K562 (cell line): Measurements from ENCODE around the gene ARG1. TPM values are rescaled to one million over a fixed set of nuclear protein-coding genes. Genes with fewer than 3 reads are reported as not detected.
"Not testable (repeated sequence)": the region's sequence is repeated elsewhere in the genome, so short reads cannot be mapped to it uniquely, and the experiment has no call there.

Experiments
- ATAC-seq: fragments of 200-7000 bp; cut with Tn5 transposase; 3 replicates; pipeline ENCODE4 v1.9.1; 2020; ENCODE audit warnings: moderate library complexity
- BruUV-seq: library from RNA; stranded (reverse); fragments of 400-500 nt; replicated peaks from 2 replicates; lab custom pipeline; 2021; lab: Mats Ljungman, UMichigan
- CTCF ChIA-PET: fragments of 300-600 bp; formaldehyde crosslinking; extraction: SDS; loops from one replicate; lab custom pipeline; 2021; ENCODE audit warnings: low intra/inter-chr PET ratio; lab: Yijun Ruan, JAX
- POLR2A ChIA-PET: fragments of 300-600, 350-650 bp; sonication (Branson Sonifier 250); formaldehyde crosslinking; extraction: SDS; loops from one replicate; lab custom pipeline; 2021; ENCODE audit warnings: antibody characterized with exemption, inconsistent platforms; lab: Yijun Ruan, JAX
- DNase-seq, 4 experiments: peaks; one replicate each; pipeline versions ENCODE4 v3.0.0 to v3.0.0-alpha.2; 2011 to 2018; ENCODE audit warnings: low spot score in 3 of 4, mixed read lengths in 3 of 4; ENCODE audit errors: extremely low read depth in 1 of 4
- FAIRE-seq: peaks from 2 replicates; lab custom pipeline; 2011; peaks lifted over from hg19 to GRCh38; lab: Jason Lieb, UNC
- H2AFZ ChIP-seq: 2 replicates; pipeline ENCODE4 v1.6.0; 2011; ENCODE audit warnings: low read depth, low read length, control low read depth, inconsistent platforms
- H3K27ac ChIP-seq: fragments of 200-600 bp; 3 replicates; pipeline ENCODE4 v1.8.0; 2011; ENCODE audit warnings: low read depth, mild to moderate bottlenecking, control low read depth, inconsistent platforms, low read length, moderate library complexity, mixed read lengths; ENCODE audit errors: extremely low read depth
- H3K27me3 ChIP-seq, 2 experiments: fragments of 300-600 bp in 1 of 2; 2 replicates in 1 of 2; 3 replicates in 1 of 2; pipeline versions ENCODE4 v1.6.0 to v1.8.0; 2011; ENCODE audit warnings: inconsistent platforms in 2 of 2, low read length in 2 of 2, mild to moderate bottlenecking in 1 of 2, mixed read lengths in 1 of 2, moderate library complexity in 1 of 2; ENCODE audit not compliant: control insufficient read depth in 2 of 2, insufficient read depth in 2 of 2
- H3K36me3 ChIP-seq: fragments of 300-600 bp; 3 replicates; pipeline ENCODE4 v1.8.0; 2011; ENCODE audit warnings: mild to moderate bottlenecking, low read length, inconsistent platforms; ENCODE audit not compliant: control insufficient read depth, insufficient read depth
- H3K4me1 ChIP-seq, 2 experiments: fragments of 200-600 bp in 1 of 2; replicated peaks in 1 of 2; 2 replicates in 1 of 2; 3 replicates in 1 of 2; pipeline versions ENCODE4 v1.5.1 to v1.8.0; 2011; ENCODE audit warnings: inconsistent platforms in 2 of 2, low read length in 2 of 2, mild to moderate bottlenecking in 1 of 2, mixed read lengths in 1 of 2, moderate library complexity in 1 of 2; ENCODE audit not compliant: control insufficient read depth in 2 of 2, insufficient read depth in 2 of 2
- H3K4me2 ChIP-seq: 2 replicates; pipeline ENCODE4 v1.6.1; 2011; ENCODE audit warnings: low read length, control low read depth, inconsistent platforms, mixed read lengths; ENCODE audit not compliant: insufficient read depth
- H3K4me3 ChIP-seq: fragments of 200-600 bp; sonication (generic), shearing (Covaris generic); 2 replicates; pipeline ENCODE4 v1.5.1; 2016; ENCODE audit warnings: control low read depth, inconsistent platforms
- H3K79me2 ChIP-seq: fragments of 200-600 bp; 3 replicates; pipeline ENCODE4 v1.8.0; 2011; ENCODE audit warnings: low read length, inconsistent platforms; ENCODE audit not compliant: control insufficient read depth, insufficient read depth
- H3K9ac ChIP-seq, 2 experiments: 2 replicates each; pipeline versions ENCODE4 v1.6.0 to v1.6.1; 2011; ENCODE audit warnings: low read depth in 2 of 2, low read length in 2 of 2, control low read depth in 1 of 2, inconsistent platforms in 1 of 2, mild to moderate bottlenecking in 1 of 2, mixed read lengths in 1 of 2; ENCODE audit not compliant: insufficient read depth in 1 of 2
- H3K9me1 ChIP-seq: one replicate; pipeline ENCODE4 v1.6.0; 2011; ENCODE audit warnings: inconsistent platforms, mild to moderate bottlenecking, low read length, moderate library complexity; ENCODE audit not compliant: control insufficient read depth, insufficient read depth
- H3K9me3 ChIP-seq: replicated peaks from 2 replicates; pipeline ENCODE4 v1.5.1; 2011; ENCODE audit warnings: low read depth, low read length, inconsistent platforms; ENCODE audit not compliant: control insufficient read depth, insufficient read depth
- H4K20me1 ChIP-seq: replicated peaks from 2 replicates; pipeline ENCODE4 v1.6.1; 2011; ENCODE audit warnings: low read length, inconsistent platforms, mixed read lengths; ENCODE audit not compliant: control insufficient read depth, insufficient read depth
- CBX8 ChIP-seq: fragments of 200-600 bp; sonication (generic); IDR thresholded peaks from 2 replicates; pipeline ENCODE4 v1.6.1; 2012; ENCODE audit warnings: borderline replicate concordance, mixed run types, low read depth, mild to moderate bottlenecking, moderate library complexity, mixed read lengths, low read length, control low read depth, inconsistent platforms; ENCODE audit not compliant: poor library complexity, severe bottlenecking; ENCODE audit errors: extremely low read depth
- RBM34 ChIP-seq: fragments of 200-400 bp; formaldehyde crosslinking; IDR thresholded peaks from 2 replicates; pipeline ENCODE4 v1.6.1; 2018; ENCODE audit warnings: low read length, borderline replicate concordance; ENCODE audit not compliant: insufficient read depth
- XRCC4 ChIP-seq: IDR thresholded peaks from one replicate; pipeline ENCODE4 v1.6.1; 2011; ENCODE audit not compliant: insufficient read depth, insufficient read length; ENCODE audit errors: extremely low read depth
- WGBS: fragments of 100-300 bp; shearing (Covaris generic); methylation state at CpG from one replicate; pipeline ENCODE4 v1.1.6; 2016; ENCODE audit warnings: low coverage, mixed read lengths; ENCODE audit not compliant: insufficient coverage; ENCODE audit errors: missing lambda C conversion rate; 5-methylcytosine and 5-hydroxymethylcytosine counted together
- in situ Hi-C: fragments of 300-500 bp; cut with MboI; formaldehyde crosslinking; loops from 4 replicates; pipeline ENCODE4 v1.15.0; 2018; ENCODE audit warnings: inconsistent platforms, mixed read lengths
- intact Hi-C: fragments of 100-400 bp; cut with micrococcal nuclease; formaldehyde crosslinking; loops from 2 replicates; pipeline ENCODE4 v1.14.2; 2022
- polyA plus RNA-seq, 8 experiments: library from polyadenylated mRNA; depleted of rRNA in 4 of 8; stranded (reverse) in 5 of 8; unstranded in 3 of 8; fragments of >200 nt; fragmentation: Nextera tagmentation in 2 of 8; fragmentation: Illumina TruSeq in 1 of 8; extraction: Ambion mirVana in 2 of 8; extraction: Trizol in 1 of 8; gene quantifications; 2 replicates each; pipeline versions ENCODE4 v1.2.1 to v1.2.3, GENCODE V29; 2011 to 2014; ENCODE audit warnings: inconsistent platforms in 1 of 8, missing spikeins in 1 of 8
- total RNA-seq, 7 experiments: library from RNA; depleted of rRNA in 6 of 7; stranded (reverse); fragments of >200 nt in 6 of 7; fragmentation: Illumina TruSeq in 2 of 7; extraction: Trizol in 2 of 7; gene quantifications; 2 replicates each; pipeline versions ENCODE4 v1.2.1 to v1.2.3, GENCODE V29; 2011 to 2021; ENCODE audit warnings: low replicate concordance in 1 of 7
- TF ChIP-seq, protein P1 (sequence below): sonication (generic); formaldehyde crosslinking; IDR thresholded peaks from 2 replicates; pipeline ENCODE4 v1.8.0; 2022; ENCODE audit warnings: mild to moderate bottlenecking, low read depth, missing genetic modification reagents
- TF ChIP-seq, protein P2 (sequence below): fragments of 250-450 bp; sonication (Bioruptor Pico); IDR thresholded peaks from 2 replicates; pipeline ENCODE4 v1.4.0; 2020; ENCODE audit warnings: mild to moderate bottlenecking

ARG1 gene
- total and polyA plus RNA-seq, 9 of the 15 experiments (the other 6 are each of a cell fraction or from before 2014, with no cell fraction given) = 0.03 to 0.20 (median 0.08) TPM; not detected in 3

DNA sequence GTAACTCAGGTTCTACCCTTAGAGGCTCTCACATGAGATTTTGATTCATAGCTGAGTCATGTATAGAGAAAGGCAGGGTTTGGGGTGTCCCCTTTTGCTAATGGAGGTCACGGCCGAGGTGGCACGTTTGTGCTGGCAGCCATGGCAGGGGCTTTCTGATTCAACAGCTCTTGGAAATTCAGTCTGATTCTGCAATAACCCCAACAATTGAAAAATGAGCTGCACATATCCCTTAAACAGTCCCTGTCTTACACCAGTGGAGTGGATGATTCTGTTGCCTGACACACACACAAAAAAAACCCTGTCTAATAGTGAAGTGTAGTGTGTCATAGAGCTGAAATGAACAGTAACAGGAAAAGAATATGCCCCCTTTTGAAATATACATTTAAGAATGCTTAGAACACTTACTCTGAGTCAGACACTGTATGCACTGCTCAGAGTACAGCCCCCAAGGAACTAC, 40.4 kb upstream of the ARG1 start (continued):
- TF ChIP-seq XRCC4 (no peak), CBX8 (no peak)

GRCh38 chr6:131538615-131539014, 34.4 kb upstream of the ARG1 start:
- WGBS = 4% methylated on average over 4 of the region's 4 CpGs
- H3K27ac ChIP-seq, H3K9me1 ChIP-seq, H3K79me2 ChIP-seq, H3K4me3 ChIP-seq, H2AFZ ChIP-seq, H3K36me3 ChIP-seq, BruUV-seq, CTCF ChIA-PET, FAIRE-seq, H3K9ac ChIP-seq, DNase-seq, H3K4me1 ChIP-seq, H3K4me2 ChIP-seq, ATAC-seq, H4K20me1 ChIP-seq, intact Hi-C loops, H3K9me3 ChIP-seq: not testable (repeated sequence)
- H3K27me3 ChIP-seq = peaks cover 0 to 12% of the 10 kb centered on the region in 2 experiments; a peak in 2 of 5 replicates
- in situ Hi-C loops = loop anchor here (25.0 kb wide), 1 partner anchor 651 kb away; no protein-coding TSS in a partner anchor
- POLR2A ChIA-PET = interaction anchor here (0.5 to 1.1 kb wide), 3 partner anchors 19 to 1330 kb away, joined by 4 to 5 read pairs (median 4); no protein-coding TSS in a partner anchor

DNA sequence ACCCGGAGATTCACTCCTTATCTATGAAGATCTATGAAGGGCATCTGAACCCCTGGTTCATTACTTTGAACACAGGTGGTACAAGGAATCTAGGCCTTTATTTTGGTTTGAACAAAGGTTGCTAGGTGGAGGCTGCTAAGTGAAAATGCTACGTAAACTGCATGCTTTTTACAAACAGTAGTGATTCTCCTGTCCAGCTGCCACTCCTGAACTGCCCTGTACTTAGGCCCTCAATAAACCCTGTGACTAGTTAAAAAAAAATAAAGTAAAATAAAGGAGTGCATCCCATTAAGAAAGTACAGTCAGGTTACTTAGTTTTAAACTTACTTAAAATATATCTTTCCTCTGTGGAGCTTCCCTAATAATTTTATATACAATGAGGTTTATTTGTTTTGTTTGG, 27.7 kb upstream of the ARG1 start:
- H3K4me1 ChIP-seq = no peaks in the 10 kb centered on the region
- no peak for DNase-seq
- H3K4me3 ChIP-seq = no peak overlapping the region
- H3K79me2 ChIP-seq = no peaks in the 10 kb centered on the region
- intact Hi-C loops = no loop called here
- H3K9me1 ChIP-seq = no peaks in the 10 kb centered on the region
- no peak overlapping the region for H3K9ac ChIP-seq
- no peak for FAIRE-seq
- H4K20me1 ChIP-seq = no peaks in the 10 kb centered on the region
- H3K27me3 ChIP-seq = peaks cover 0 to 21% of the 10 kb centered on the region in 2 experiments; a peak in 3 of 5 replicates
- H3K9me3 ChIP-seq = no peaks in the 10 kb centered on the region
- H2AFZ ChIP-seq = no peak overlapping the region
- no peaks in the 10 kb centered on the region for H3K36me3 ChIP-seq
- H3K4me2 ChIP-seq = no peak overlapping the region
- no TSS peak for BruUV-seq
- no peak for ATAC-seq
- POLR2A ChIA-PET = no interaction called here
- CTCF ChIA-PET = no interaction called here
- H3K27ac ChIP-seq = no peak overlapping the region
- TF ChIP-seq RBM34 = no peak
- TF ChIP-seq, protein P1, sequence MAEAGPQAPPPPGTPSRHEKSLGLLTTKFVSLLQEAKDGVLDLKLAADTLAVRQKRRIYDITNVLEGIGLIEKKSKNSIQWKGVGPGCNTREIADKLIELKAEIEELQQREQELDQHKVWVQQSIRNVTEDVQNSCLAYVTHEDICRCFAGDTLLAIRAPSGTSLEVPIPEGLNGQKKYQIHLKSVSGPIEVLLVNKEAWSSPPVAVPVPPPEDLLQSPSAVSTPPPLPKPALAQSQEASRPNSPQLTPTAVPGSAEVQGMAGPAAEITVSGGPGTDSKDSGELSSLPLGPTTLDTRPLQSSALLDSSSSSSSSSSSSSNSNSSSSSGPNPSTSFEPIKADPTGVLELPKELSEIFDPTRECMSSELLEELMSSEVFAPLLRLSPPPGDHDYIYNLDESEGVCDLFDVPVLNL (CRISPR knock-in tag) = no peak
- TF ChIP-seq, protein P2, sequence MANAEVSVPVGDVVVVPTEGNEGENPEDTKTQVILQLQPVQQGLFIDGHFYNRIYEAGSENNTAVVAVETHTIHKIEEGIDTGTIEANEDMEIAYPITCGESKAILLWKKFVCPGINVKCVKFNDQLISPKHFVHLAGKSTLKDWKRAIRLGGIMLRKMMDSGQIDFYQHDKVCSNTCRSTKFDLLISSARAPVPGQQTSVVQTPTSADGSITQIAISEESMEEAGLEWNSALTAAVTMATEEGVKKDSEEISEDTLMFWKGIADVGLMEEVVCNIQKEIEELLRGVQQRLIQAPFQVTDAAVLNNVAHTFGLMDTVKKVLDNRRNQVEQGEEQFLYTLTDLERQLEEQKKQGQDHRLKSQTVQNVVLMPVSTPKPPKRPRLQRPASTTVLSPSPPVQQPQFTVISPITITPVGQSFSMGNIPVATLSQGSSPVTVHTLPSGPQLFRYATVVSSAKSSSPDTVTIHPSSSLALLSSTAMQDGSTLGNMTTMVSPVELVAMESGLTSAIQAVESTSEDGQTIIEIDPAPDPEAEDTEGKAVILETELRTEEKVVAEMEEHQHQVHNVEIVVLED (CRISPR knock-in tag) = no peak
- WGBS = 0% methylated on average over 2 of the region's 2 CpGs
- in situ Hi-C loops = loop anchor here (25.0 kb wide), 1 partner anchor 658 kb away; no protein-coding TSS in a partner anchor
